Hepatic stellate cell (primary cell): Measurements from ENCODE around the gene PCBP2.
"Not testable (repeated sequence)": the region's sequence is repeated elsewhere in the genome, so short reads cannot be mapped to it uniquely, and the experiment has no call there.

Experiments used
- DNase-seq: peaks from one replicate; pipeline ENCODE4 v3.0.0; 2011; ENCODE audit warnings: low spot score

PCBP2 gene

DNA sequence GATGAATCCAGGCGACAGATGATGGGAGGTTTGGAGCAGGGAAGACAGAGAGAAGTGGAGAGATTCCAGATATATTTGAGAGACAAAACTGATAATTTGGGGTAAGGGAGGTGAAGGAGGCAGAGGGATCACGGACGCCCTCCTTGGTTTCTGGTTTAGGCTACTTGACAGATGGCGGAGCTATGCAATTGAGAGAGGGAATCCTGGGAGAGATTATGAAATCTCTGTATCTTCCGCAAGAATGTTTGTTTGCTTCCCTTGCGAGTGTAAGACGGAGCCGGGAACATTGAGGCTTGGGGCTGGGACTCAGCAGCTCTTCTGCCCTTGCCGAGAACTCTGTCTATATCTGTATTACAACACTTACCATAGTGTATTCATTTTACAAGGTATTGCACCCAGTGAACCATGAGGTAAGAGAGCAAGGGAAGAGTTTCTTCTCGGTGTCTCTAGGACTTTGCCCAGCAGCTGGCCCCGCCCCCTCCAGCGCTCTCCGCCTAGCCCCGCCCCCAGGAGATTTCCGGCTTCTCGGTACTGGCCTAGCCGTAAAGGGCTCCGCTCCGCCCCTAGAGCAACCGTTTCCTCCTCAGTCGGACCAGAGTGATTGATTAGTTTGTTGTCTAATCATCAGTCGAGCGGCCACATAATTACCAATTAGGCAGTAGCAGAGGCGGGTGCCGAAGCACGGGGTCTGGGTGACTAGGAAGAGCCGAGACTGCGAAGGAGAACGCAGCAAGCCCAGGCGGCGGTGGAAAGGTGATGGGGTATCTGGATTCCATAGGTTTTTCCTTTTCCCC is 10.7 kb upstream of the PCBP2 start, which contains the start of gene PRR13:
Gene PRR13, plus strand, starts transcription at position 695 of the 794 bp plus-strand sequence. CDS start 981 bp downstream, outside the sequence.
- DNase-seq: peak; percentile 99

DNA sequence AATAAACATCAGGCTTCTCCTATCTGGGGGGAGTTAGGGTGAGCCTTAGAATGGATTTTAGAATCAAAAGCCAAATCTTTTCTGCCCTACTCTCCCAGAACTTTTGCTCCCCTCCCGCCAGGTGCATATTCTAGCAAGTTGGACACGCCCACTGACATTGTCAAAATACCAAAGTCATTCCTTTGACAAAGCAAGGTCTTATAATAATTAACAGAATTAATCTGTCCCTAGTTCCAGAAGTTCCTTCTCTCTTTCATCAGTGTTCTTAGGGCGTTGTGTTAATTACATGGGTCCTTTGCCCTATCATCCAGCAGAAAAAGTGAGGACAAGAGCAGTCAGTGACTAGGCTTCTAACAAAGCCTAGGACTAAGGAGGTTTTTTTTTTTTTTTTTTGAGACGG is 7.9 kb upstream of the PCBP2 start:
- no peak for DNase-seq

DNA sequence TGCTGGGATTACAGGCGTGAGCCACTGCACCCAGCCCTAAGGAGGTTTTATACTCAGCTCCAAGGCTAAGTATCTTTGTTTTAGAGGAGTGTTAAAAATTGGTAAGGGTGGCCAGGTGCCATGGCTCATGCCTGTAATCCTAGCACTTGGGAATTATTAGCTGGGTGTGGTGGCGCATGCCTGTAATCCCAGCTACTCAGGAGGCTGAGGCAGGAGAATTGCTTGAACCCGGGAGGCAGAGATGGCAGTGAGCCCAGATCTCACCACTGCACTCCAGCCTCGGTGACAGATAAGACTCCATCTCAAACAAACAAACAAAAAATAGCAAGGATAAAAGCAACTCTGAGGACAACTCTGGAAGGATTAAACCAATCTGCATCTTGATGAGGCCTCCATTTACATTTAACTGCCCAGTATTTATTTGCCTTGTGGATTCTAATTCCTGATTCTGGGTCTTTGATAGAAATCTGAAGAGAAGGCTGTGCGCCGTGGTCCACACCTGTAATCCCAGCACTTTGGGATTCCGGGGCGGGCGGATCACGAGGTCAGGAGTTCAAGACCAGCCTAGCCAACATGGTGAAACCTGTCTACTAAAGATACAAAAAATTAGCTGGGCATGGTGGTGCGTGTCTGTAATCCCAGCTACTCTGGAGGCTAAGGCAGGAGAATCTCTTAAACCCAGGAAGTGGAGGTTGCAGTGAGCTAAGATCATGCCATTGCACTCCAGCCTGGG is 7.1 kb upstream of the PCBP2 start:
- not testable (repeated sequence) for DNase-seq

GRCh38 chr12:53450936-53451335 is 966 bp upstream of the PCBP2 start:
- DNase-seq: no peak

DNA sequence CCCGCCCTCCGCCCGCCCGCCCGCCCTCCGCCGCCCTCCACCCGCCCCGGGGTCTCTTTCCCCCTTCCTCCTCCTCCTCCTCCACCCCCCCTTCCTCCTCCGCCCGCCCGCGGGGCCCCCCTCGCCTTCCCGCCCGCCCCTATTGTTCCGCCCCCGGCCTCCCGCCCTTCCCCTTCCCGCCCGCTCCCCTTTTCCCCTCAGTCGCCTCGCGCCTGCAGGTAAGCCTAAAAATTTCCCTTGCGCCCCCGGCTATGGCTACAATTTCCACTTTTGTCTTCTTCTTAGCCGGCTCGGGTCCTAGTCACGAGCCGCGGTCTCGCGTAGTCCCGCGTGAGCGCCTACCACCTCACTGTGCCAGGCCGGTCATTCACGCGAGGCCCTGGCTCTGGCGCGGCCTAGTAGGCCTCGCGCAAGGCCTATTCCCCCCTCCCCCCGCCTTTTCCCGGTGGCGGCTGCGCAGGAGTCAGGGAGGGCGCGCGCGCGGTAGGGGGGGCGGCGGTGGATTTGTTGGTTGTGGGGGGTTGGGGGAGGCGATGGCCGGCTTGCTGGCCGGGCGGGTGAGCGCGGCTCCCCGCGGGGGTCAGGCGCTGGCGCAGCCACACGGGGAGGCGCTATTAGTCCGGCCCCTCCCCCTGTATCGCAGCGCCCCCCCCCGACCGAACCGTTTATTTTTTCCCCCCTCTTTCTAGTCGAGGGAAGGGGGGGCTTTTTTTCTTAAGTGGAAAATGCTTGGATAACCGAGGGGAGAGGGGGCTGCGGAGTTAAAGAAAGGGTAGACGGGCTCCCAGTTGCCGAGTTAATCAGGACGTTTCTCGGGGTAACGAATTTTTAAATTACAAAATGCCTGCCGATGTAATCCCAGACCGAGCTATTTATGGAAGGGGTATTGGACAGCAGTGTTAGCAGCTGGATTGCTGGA is 516 bp downstream of the PCBP2 start:
- DNase-seq: peak; percentile 84

GRCh38 chr12:53453953-53454640 is 2.2 kb downstream of the PCBP2 start:
- DNase-seq: no peak

GRCh38 chr12:53454707-53455106 is 2.8 kb downstream of the PCBP2 start:
- no peak for DNase-seq

DNA sequence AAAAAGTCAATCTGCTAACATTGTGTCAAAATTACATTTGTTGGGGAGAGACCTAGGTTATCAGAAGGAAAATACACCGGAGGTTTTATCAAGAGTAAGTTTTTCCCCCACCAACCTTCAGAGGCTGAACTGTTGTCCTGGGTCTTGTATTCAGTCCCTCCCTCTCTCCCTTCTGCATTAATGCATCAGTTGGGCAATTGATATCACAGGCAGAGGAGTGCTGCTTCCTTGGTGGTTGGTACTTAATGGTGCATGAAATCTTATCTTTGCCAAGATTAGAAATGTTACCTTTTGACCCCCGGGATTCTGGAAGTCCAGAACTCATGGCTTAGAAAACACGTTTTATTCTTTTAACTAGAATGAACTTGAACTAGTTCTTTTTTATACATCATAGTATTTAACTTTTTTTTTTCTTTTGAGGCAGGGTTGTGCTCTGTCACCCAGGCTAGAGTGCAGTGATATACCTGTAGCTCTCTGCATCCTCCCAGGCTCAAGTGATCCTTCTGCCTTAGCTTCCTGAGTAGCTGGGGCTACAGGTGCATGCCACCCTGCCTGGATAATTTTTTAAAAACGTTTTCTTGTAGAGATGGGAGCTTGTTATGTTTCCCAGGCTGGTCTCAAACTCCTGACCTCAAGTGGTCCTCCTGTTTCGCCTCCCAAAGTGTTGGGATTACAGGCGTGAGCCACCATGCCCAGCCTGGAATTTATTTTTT is 4.9 kb downstream of the PCBP2 start:
- no peak for DNase-seq

DNA sequence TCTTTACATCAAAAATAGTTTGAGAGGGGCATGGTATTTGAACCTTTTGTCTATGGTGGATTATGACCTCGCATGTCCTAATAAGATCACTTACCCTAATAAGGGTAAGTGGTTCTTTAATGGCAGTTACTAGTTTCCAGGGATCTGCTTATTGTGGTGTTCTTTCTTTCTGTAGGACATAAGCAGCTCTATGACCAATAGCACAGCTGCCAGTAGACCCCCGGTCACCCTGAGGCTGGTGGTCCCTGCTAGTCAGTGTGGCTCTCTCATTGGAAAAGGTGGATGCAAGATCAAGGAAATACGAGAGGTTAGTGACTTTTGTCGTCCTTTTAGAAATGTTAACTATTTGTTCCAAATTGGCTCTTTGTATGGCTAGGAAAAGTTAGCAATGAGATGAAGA is 7.2 kb downstream of the PCBP2 start:
- no peak for DNase-seq

DNA sequence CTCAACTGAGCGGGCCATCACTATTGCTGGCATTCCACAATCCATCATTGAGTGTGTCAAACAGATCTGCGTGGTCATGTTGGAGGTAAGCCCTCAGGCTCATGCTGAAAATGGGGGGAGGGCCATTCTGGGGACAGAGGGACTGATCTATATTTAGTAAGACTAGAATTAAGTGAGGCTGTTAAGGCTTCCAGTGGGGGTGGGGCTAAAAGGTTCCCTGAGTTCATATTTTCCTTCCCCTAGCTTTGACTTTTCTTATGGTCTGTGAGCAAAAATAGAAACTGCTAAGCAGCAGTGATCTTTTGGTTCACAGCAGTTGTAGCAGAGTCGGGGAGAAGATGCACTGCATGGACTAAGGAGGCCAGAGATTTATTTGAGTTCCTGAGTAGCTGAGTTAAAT is 9.2 kb downstream of the PCBP2 start:
- no peak for DNase-seq

- DNase-seq: no peak
These were observed 9.7 kb downstream of the PCBP2 start for GRCh38 chr12:53461591-53461990.

- no peak for DNase-seq
These were observed 11.0 kb downstream of the PCBP2 start for GRCh38 chr12:53462935-53463334.

GRCh38 chr12:53463802-53464560 is 12.1 kb downstream of the PCBP2 start:
- DNase-seq: no peak

DNA sequence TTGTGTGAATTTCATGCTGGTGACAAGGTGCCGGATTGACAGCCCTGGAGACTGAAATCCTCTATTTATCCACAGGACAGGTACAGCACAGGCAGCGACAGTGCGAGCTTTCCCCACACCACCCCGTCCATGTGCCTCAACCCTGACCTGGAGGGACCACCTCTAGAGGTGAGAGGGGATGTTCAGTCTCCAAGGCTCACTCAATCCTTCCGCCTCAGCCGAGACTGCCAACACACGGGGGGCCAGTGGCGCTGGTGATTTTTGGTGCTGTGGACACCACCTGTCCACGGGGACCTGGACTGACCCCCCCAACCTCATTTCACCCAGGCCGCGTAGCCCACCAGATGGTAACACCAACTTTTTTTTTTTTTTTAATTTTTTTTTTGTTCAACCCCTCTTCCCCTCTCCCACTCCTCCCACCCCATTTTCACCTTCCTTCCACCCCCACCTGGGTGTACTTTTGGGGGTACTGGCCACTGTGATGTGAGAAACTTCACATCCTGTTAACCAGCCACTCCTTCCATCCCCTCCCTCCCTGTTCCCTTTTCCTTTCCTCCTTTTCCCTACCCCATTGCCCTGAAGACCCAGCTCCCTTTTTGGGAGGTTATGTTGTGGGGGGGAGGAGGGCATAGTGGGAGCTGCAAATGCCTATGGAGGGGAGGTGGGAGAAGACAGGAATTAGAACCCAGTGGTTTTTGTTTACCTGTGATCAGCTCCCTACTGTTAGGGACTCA is 12.9 kb downstream of the PCBP2 start:
- DNase-seq: no peak

GRCh38 chr12:53465679-53466078 is 13.8 kb downstream of the PCBP2 start:
- DNase-seq: no peak

DNA sequence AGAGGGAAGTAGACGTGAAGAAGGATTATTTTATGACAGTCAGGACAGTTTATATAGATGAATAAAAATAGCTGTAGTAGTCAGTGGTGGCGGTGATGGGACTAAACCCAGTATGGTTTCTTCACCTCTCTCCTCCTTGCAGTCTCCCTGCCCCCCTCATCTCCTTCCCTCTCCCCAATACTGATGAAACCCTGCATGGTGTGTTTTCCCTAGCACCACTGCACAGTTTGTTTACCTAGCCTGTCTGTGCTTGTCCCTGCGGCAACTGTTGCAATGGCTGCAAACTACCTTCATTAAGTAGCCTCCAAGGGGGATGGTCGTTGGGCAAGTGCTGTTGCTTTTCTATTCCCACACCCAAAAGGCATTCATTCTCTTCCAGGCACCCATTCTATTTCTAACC is 14.7 kb downstream of the PCBP2 start:
- DNase-seq: no peak

GRCh38 chr12:53467082-53467481 is 15.2 kb downstream of the PCBP2 start:
- DNase-seq: no peak

- no peak for DNase-seq
These were observed 16.0 kb downstream of the PCBP2 start for GRCh38 chr12:53467880-53468279.

DNA sequence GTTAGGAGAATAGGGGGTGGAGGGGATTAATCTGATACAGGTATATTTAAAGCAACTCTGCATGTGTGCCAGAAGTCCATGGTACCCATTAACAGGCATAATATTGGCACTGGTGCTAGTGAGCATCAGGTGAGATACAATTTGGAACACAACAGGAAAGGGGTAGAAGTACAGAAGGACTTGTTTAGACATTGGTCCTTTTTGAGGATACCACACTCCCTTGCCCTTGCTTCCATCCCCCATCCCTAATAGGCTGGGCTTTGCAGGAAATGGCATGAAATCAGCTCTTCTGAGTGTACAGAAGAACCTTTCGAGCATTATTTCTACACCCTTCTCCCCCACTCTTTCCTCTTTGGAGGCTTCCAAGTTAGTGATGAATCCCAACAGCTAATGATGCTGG is 16.4 kb downstream of the PCBP2 start:
- DNase-seq: no peak
